ENCODE results near the gene MICU1. TPM values are rescaled to one million over a fixed set of nuclear protein-coding genes. Genes with fewer than 3 reads are reported as not detected.

MICU1 gene
- total RNA-seq, 1 experiment from 2014 or later: 70.5 TPM

DNA sequence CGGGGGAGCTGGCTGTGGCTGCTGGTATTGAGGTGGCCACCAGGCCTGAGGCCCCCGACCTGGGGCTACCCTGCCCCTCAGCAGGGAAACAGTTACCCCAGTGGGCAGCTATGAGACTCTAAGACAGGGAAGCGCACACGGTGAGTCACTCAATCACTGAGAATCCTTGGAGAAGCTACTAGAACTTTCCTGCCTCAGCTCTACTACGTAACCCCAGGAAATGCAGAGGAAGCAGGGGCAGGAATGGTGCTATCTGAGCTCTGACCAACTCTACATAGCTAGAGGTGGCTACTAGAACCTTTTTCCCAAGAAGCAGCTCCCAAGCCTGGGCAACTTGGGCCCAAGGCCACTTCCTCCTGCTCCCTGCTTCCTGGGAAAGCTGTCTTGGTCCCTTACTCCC lies 283.0 kb downstream of the MICU1 start:
- Histone ChIP-seq H2AFZ (no peak overlapping the region), H3K9me3 (ENCODE audit: insufficient read depth, low read depth) (no peaks in the 10 kb centered on the region; the same call in 1 of the 2 replicates), H3K27me3 (ENCODE audit: insufficient read depth, low read depth) (no peaks in the 10 kb centered on the region), H3K4me3 (no peak overlapping the region), H3K4me1 (replicated peaks; ENCODE audit: insufficient read depth) (no peaks in the 10 kb centered on the region), H3F3A (ENCODE audit: insufficient read depth, low read depth) (peaks cover 23% of the 10 kb centered on the region), H3K27ac (no peak overlapping the region), H3K9me2 (ENCODE audit: insufficient read depth) (no peaks in the 10 kb centered on the region), H3K36me3 (ENCODE audit: low read depth) (peaks cover 23% of the 10 kb centered on the region), H3K79me2 (ENCODE audit: low read depth) (0 out of 2 replicates have a peak, but pooled peaks cover 16% of the 10 kb centered on the region), H3K4me2 (no peak overlapping the region), H4K20me1 (ENCODE audit: insufficient read depth) (no peaks in the 10 kb centered on the region)
- TF ChIP-seq, protein P1, sequence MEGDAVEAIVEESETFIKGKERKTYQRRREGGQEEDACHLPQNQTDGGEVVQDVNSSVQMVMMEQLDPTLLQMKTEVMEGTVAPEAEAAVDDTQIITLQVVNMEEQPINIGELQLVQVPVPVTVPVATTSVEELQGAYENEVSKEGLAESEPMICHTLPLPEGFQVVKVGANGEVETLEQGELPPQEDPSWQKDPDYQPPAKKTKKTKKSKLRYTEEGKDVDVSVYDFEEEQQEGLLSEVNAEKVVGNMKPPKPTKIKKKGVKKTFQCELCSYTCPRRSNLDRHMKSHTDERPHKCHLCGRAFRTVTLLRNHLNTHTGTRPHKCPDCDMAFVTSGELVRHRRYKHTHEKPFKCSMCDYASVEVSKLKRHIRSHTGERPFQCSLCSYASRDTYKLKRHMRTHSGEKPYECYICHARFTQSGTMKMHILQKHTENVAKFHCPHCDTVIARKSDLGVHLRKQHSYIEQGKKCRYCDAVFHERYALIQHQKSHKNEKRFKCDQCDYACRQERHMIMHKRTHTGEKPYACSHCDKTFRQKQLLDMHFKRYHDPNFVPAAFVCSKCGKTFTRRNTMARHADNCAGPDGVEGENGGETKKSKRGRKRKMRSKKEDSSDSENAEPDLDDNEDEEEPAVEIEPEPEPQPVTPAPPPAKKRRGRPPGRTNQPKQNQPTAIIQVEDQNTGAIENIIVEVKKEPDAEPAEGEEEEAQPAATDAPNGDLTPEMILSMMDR (conservative IDR thresholded peaks at IDR 0.05): no peak
- TF ChIP-seq EZH2 (IDR thresholded peaks at IDR 0.05; ENCODE audit: low read depth): no peak
- no peak for DNase-seq
- no TSS peak for BruUV-seq (replicated peaks)
- ChIA-PET CTCF (interaction anchor here (0.6 kb wide), 2 partner anchors 36 to 229 kb away, joined by 4 to 6 read pairs; no protein-coding TSS in a partner anchor), POLR2A (ENCODE audit: unreplicated experiment) (no interaction called here)
- intact Hi-C loops (cut with micrococcal nuclease; ENCODE audit: unreplicated experiment): no loop called here

GRCh38 chr10:72340510-72341261 lies 285.2 kb downstream of the MICU1 start:
- peak in 1 of 2 experiments; percentile 62 for DNase-seq

GRCh38 chr10:72338180-72338579 lies 287.7 kb downstream of the MICU1 start:
- Histone ChIP-seq H3K4me1 (replicated peaks; ENCODE audit: insufficient read depth) (peaks cover 12% of the 10 kb centered on the region), H2AFZ (no peak overlapping the region), H3K9me3 (ENCODE audit: insufficient read depth, low read depth) (no peaks in the 10 kb centered on the region; the same call in 1 of the 2 replicates), H3K36me3 (ENCODE audit: low read depth) (peaks cover 23% of the 10 kb centered on the region), H3K4me2 (no peak overlapping the region), H3K9me2 (ENCODE audit: insufficient read depth) (no peaks in the 10 kb centered on the region), H3F3A (ENCODE audit: insufficient read depth, low read depth) (peaks cover 31% of the 10 kb centered on the region), H3K4me3 (no peak overlapping the region), H3K79me2 (ENCODE audit: low read depth) (no peaks in the 10 kb centered on the region), H3K27me3 (ENCODE audit: insufficient read depth, low read depth) (no peaks in the 10 kb centered on the region), H4K20me1 (ENCODE audit: insufficient read depth) (no peaks in the 10 kb centered on the region), H3K27ac (no peak overlapping the region)
- TF ChIP-seq EZH2 (IDR thresholded peaks at IDR 0.05; ENCODE audit: low read depth): no peak
- TF ChIP-seq, protein P1 (conservative IDR thresholded peaks at IDR 0.05): no peak
- ChIA-PET CTCF (interaction anchor here (0.6 to 1.2 kb wide), 4 partner anchors 49 to 442 kb away, joined by 3 to 7 read pairs (median 4); no protein-coding TSS in a partner anchor), POLR2A (ENCODE audit: unreplicated experiment) (interaction anchor here (0.6 kb wide), 1 partner anchor 13 kb away, joined by 6 read pairs; no protein-coding TSS in a partner anchor)
- intact Hi-C loops (cut with micrococcal nuclease; ENCODE audit: unreplicated experiment): loop anchor here (10.0 kb wide), 1 partner anchor 1023 kb away; the partner anchor contains the start of gene SLC29A3
- BruUV-seq (replicated peaks): no TSS peak
- DNase-seq: no peak

More at GRCh38 chr10:72340510-72341261, 285.2 kb downstream of the MICU1 start:
- no peaks in the 10 kb centered on the region for H3K79me2 ChIP-seq (ENCODE audit: low read depth)
- H3K4me3 ChIP-seq: no peak overlapping the region
- intact Hi-C loops (cut with micrococcal nuclease; ENCODE audit: unreplicated experiment): no loop called here
- no peak overlapping the region for H2AFZ ChIP-seq
- H3K4me1 ChIP-seq (replicated peaks; ENCODE audit: insufficient read depth): peaks cover 11% of the 10 kb centered on the region
- no peak overlapping the region for H3K27ac ChIP-seq
- H3K36me3 ChIP-seq (ENCODE audit: low read depth): peaks cover 23% of the 10 kb centered on the region
- no peaks in the 10 kb centered on the region; the same call in 1 of the 2 replicates for H3K9me3 ChIP-seq (ENCODE audit: insufficient read depth, low read depth)
- no peaks in the 10 kb centered on the region for H4K20me1 ChIP-seq (ENCODE audit: insufficient read depth)
- ChIA-PET CTCF (interaction anchor here (0.5 kb wide), 1 partner anchor 295 kb away, joined by 4 read pairs; no protein-coding TSS in a partner anchor), POLR2A (ENCODE audit: unreplicated experiment) (no interaction called here)
- BruUV-seq (replicated peaks): no TSS peak
- H3F3A ChIP-seq (ENCODE audit: insufficient read depth, low read depth): peaks cover 29% of the 10 kb centered on the region
- H3K4me2 ChIP-seq: no peak overlapping the region
- H3K9me2 ChIP-seq (ENCODE audit: insufficient read depth): no peaks in the 10 kb centered on the region
- H3K27me3 ChIP-seq (ENCODE audit: insufficient read depth, low read depth): no peaks in the 10 kb centered on the region
- TF ChIP-seq, protein P1 (conservative IDR thresholded peaks at IDR 0.05): peak; percentile 95
- TF ChIP-seq EZH2 (IDR thresholded peaks at IDR 0.05; ENCODE audit: low read depth): no peak

Measured in PC-9 (cell line).